Left ventricle myocardium inferior (tissue), 1 donor: ENCODE data around the gene CAPN15. TPM values are rescaled to one million over a fixed set of nuclear protein-coding genes. Genes with fewer than 3 reads are reported as not detected.

Experiments used
- DNase-seq: peaks from one replicate; pipeline ENCODE4 v3.0.0-alpha.2; 2020
- H3K27ac ChIP-seq: fragments of 200-600 bp; replicated peaks from 2 replicates; pipeline ENCODE4 v1.8.0; 2021
- H3K27me3 ChIP-seq: fragments of 200-600 bp; 2 replicates; pipeline ENCODE4 v1.8.0; 2021; ENCODE audit warnings: low read depth
- H3K36me3 ChIP-seq: fragments of 200-600 bp; 2 replicates; pipeline ENCODE4 v1.8.0; 2021
- H3K4me1 ChIP-seq: fragments of 200-600 bp; 2 replicates; pipeline ENCODE4 v1.8.0; 2021
- H3K4me3 ChIP-seq: fragments of 200-600 bp; 2 replicates; pipeline ENCODE4 v1.8.0; 2021; ENCODE audit warnings: mild to moderate bottlenecking, moderate library complexity
- H3K9me3 ChIP-seq: fragments of 200-600 bp; replicated peaks from 2 replicates; pipeline ENCODE4 v1.8.0; 2021
- CTCF ChIP-seq: fragments of 200-600 bp; IDR thresholded peaks from 2 replicates; pipeline ENCODE4 v1.8.0; 2021; ENCODE audit warnings: antibody characterized with exemption, mild to moderate bottlenecking, borderline replicate concordance
- intact Hi-C: fragments of 100-400 bp; cut with micrococcal nuclease; formaldehyde crosslinking; loops from one replicate; pipeline ENCODE4 v1.11.0; 2022
- total RNA-seq: library from RNA; stranded (reverse); fragmentation: NEBNext Ultra II Directional; extraction: Animal tissue kit (Norgen Biotek cat#: 25700); gene quantifications from one replicate; pipeline ENCODE4 v1.2.1, GENCODE V29; 2021
- donor health status: DM: no; HTN: yes; CAD: no; lungs with severe emphysema.

CAPN15 gene
- total RNA-seq, 1 donor from 2014 or later: 17.4 TPM

- no peaks in the 10 kb centered on the region for H3K27me3 ChIP-seq
- H3K36me3 ChIP-seq: peaks cover 23% of the 10 kb centered on the region
- DNase-seq: no peak
- H3K9me3 ChIP-seq: no peaks in the 10 kb centered on the region
- no peaks in the 10 kb centered on the region for H3K4me1 ChIP-seq
- intact Hi-C loops: no loop called here
- TF ChIP-seq CTCF: no peak
- H3K4me3 ChIP-seq: no peak overlapping the region
- H3K27ac ChIP-seq: no peak overlapping the region
Observed at GRCh38 chr16:540645-541340, 13.3 kb downstream of the CAPN15 start.

DNA sequence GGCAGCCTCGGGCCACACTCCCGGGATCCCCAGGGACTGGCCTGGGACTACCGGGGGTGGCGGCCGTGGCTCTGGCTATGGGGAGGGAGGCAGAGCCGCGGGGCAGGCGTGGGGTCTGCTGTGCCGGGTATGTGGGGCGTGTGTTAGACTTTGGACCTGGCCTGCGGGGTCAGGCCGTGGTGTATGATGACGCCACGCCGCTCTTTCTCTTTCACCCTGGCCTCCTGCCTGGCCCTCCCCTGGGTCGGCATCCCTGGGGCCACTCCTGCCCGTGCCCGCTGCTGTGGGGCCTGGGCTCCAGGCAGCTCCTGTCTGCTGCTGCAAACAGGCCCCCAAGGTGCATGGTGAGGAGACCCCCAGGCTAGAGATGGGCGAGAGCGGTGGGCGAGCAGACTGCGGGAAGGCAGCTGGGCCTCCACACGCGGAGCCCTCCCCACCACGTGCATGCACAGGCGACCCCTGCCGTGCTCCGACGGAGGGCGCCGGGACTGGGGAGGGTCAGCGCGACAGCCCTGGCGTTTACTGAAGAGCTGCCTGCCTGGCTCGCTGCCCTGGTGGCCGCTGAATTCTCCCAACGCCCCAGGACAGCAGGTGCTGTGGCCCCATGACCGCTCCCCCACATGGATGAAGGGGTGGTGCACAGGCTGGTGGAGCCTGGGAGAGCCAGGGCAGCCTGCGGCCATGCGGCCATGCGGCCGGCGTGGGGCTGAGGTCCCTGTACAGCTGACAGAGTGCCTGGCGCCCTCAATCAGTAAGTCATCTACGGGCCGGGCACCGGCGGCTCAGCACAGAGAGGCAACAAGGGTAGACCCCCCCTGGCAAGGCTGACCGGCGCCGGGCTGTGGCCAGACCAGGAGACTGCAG, 16.0 kb downstream of the CAPN15 start:
- intact Hi-C loops: no loop called here
- Histone ChIP-seq H3K4me3 (no peak overlapping the region), H3K27ac (no peak overlapping the region), H3K36me3 (peaks cover 27% of the 10 kb centered on the region), H3K4me1 (no peaks in the 10 kb centered on the region), H3K27me3 (no peaks in the 10 kb centered on the region), H3K9me3 (no peaks in the 10 kb centered on the region)
- no peak for DNase-seq
- no peak for TF ChIP-seq CTCF

DNA sequence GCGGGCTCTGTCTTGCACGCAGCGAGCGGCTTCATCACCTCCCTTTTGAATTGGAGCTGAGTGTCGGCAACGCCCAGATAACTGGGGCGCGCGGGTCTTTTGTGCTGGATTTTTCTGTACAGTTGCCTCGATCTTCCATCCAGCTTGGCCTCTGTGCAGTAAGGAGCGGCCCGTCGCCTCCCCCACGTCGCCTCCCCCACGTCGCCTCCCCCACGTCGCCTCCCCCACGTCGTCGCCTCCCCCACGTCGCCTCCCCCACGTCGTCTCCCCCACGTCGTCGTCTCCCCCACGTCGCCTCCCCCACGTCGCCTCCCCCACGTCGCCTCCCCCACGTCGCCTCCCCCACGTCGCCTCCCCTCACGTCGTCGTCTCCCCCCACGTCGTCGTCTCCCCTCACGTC, 17.0 kb downstream of the CAPN15 start:
- H3K4me3 ChIP-seq: no peak overlapping the region
- peaks cover 35% of the 10 kb centered on the region for H3K36me3 ChIP-seq
- no peak for TF ChIP-seq CTCF
- H3K27ac ChIP-seq: no peak overlapping the region
- intact Hi-C loops: no loop called here
- no peaks in the 10 kb centered on the region for H3K27me3 ChIP-seq
- DNase-seq: no peak
- no peaks in the 10 kb centered on the region for H3K4me1 ChIP-seq
- no peaks in the 10 kb centered on the region for H3K9me3 ChIP-seq

DNA sequence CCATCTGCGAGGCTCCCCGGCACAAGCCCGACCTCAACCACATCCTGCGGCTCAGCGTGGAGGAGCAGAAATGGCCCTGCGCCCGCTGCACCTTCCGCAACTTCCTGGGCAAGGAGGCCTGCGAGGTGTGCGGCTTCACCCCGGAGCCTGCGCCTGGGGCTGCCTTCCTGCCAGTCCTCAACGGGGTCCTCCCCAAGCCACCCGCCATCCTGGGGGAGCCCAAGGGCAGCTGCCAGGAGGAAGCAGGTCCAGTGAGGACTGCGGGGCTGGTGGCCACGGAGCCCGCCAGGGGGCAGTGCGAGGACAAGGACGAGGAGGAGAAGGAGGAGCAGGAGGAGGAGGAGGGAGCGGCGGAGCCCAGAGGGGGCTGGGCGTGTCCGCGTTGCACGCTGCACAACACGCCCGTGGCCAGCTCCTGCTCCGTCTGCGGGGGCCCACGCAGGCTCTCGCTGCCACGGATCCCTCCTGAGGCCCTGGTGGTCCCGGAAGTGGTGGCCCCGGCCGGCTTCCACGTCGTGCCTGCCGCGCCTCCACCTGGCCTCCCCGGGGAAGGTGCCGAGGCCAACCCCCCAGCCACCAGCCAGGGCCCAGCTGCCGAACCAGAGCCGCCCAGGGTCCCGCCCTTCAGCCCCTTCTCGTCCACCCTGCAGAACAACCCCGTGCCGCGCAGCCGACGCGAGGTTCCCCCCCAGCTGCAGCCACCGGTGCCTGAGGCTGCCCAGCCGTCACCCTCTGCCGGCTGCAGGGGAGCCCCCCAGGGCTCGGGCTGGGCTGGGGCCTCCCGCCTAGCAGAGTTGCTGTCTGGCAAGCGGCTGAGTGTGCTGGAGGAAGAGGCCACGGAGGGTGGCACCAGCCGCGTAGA, 19.6 kb downstream of the CAPN15 start:
- H3K4me3 ChIP-seq: no peak overlapping the region
- H3K36me3 ChIP-seq: peaks cover 40% of the 10 kb centered on the region
- peak; percentile 57 for TF ChIP-seq CTCF
- no peaks in the 10 kb centered on the region for H3K9me3 ChIP-seq
- DNase-seq: peak; percentile 68
- H3K27ac ChIP-seq: no peak overlapping the region
- no peaks in the 10 kb centered on the region for H3K27me3 ChIP-seq
- intact Hi-C loops: no loop called here
- H3K4me1 ChIP-seq: no peaks in the 10 kb centered on the region

DNA sequence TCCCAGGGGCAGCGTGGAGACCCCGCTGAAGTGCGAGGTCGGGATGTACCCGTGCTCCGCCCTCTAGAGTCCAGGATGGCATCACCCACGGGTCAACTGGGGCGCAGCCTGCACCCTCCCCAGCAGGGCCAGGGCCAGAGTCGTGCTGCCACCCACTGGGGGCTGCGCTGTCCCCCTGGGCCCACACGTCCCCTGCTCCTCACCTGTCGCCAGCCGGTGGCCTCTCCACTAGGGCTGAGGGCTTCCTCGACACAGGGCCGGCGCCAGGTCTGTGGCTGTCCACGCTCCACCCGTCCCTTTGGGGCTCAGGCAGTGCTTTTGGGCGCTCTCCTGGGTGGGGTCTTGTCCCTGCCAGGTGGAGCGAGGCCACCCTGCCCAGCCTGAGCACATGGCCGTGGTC, 21.1 kb downstream of the CAPN15 start:
- H3K9me3 ChIP-seq: no peaks in the 10 kb centered on the region
- H3K36me3 ChIP-seq: peaks cover 48% of the 10 kb centered on the region
- DNase-seq: no peak
- intact Hi-C loops: no loop called here
- TF ChIP-seq CTCF: no peak
- no peaks in the 10 kb centered on the region for H3K4me1 ChIP-seq
- no peak overlapping the region for H3K4me3 ChIP-seq
- no peaks in the 10 kb centered on the region for H3K27me3 ChIP-seq
- no peak overlapping the region for H3K27ac ChIP-seq
